GM06990 (cell line): ENCODE measurements around the gene RXRA.

ENCODE experiments used
- DNase-seq: peaks from one replicate; pipeline ENCODE4 v3.0.0-alpha.2; 2011; ENCODE audit not compliant: insufficient read length; ENCODE audit errors: extremely low read depth
- H3K27me3 ChIP-seq: replicated peaks from 2 replicates; pipeline ENCODE4 v1.6.0; 2011; ENCODE audit warnings: low read length; ENCODE audit not compliant: control insufficient read depth, insufficient read depth
- H3K36me3 ChIP-seq: 2 replicates; pipeline ENCODE4 v1.5.1; 2011; ENCODE audit warnings: low read length; ENCODE audit not compliant: control insufficient read depth, insufficient read depth
- H3K4me3 ChIP-seq: replicated peaks from 2 replicates; pipeline ENCODE4 v1.5.1; 2011; ENCODE audit warnings: low read depth, mild to moderate bottlenecking, control low read depth, low read length
- TF ChIP-seq, protein P1 (sequence below): IDR thresholded peaks from 2 replicates; pipeline ENCODE4 v1.5.1; 2011; ENCODE audit warnings: low read length, control low read depth, mild to moderate bottlenecking, inconsistent platforms; ENCODE audit not compliant: insufficient read depth, poor library complexity, severe bottlenecking

RXRA gene

DNA sequence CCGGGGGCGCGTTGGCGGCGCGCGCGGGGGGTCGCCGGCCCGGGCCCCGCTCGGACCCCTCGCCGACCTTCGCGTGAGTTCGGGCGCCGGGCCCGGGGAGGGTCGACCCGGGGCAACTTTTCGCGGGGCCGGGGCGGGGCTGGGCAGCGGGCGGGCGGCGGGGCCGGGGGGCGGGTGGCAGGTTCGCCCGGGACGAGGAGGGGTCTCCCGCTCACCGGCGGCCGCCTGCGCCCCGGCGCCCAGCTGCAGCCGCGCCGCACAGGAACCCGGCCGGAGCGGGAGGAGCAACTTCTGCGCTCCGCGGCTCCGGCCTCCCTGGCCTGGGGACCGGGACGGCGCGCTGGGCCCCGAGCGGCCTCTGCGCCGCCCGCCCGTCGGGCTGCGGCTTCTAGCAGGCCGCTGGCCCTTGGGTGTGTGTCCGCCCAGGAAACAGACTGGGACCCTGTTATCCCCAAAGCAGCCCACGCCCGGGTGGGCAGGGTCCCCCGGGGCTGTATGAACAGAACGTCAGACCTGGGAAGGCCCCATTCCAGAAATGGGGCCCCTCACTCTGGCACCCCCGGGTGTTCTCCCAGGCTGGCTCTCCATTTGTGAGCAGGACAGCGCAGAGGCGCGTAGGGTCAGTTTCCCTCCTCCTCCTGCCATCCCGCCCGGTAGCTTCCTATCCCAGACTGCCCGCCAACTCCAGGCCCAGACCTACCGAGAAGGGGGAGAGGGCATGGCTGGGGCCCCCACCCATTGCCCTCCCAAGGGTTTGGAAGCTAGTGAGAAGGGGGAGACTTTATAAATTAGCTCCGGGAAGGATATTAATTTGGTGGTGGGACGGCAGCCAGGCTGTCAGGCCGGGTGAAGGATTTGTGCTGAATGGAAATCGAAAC lies 708 bp downstream of the RXRA start:
- no peak for DNase-seq
- H3K27me3 ChIP-seq = peaks cover 8% of the 10 kb centered on the region
- no peaks in the 10 kb centered on the region for H3K36me3 ChIP-seq
- TF ChIP-seq, protein P1, sequence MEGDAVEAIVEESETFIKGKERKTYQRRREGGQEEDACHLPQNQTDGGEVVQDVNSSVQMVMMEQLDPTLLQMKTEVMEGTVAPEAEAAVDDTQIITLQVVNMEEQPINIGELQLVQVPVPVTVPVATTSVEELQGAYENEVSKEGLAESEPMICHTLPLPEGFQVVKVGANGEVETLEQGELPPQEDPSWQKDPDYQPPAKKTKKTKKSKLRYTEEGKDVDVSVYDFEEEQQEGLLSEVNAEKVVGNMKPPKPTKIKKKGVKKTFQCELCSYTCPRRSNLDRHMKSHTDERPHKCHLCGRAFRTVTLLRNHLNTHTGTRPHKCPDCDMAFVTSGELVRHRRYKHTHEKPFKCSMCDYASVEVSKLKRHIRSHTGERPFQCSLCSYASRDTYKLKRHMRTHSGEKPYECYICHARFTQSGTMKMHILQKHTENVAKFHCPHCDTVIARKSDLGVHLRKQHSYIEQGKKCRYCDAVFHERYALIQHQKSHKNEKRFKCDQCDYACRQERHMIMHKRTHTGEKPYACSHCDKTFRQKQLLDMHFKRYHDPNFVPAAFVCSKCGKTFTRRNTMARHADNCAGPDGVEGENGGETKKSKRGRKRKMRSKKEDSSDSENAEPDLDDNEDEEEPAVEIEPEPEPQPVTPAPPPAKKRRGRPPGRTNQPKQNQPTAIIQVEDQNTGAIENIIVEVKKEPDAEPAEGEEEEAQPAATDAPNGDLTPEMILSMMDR = no peak
- no peak overlapping the region; the same call in none of the 2 replicates for H3K4me3 ChIP-seq

DNA sequence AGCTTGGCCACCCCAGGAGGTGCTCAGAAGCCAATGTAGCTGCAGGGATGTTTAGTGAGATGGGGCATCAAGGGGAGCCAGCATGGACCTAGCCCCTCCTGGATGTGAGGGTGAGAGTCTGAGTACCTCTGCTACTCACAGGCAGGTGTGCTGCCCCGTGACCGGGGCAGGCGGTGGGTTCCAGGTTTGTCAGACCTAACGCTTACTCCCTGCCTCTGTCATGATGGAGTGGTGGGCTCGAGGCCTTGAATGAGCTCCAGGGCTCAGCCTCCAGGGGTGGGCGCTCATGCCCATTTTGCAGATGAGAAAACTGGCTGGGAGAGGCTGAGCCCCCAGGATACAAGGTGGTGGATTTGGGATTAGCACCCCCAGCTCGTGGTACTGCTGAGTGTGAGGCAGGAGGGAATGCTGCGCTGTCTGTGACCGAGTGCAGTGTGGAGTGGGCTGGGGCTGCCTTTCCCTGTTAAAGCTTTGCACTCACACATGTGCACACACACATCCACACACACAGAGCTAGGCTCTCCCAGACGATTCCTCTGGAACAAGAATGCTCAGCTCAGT lies 1.5 kb downstream of the RXRA start:
- H3K4me3 ChIP-seq = no peak overlapping the region
- DNase-seq = no peak
- TF ChIP-seq, protein P1 = no peak
- H3K36me3 ChIP-seq = no peaks in the 10 kb centered on the region
- H3K27me3 ChIP-seq = peaks cover 8% of the 10 kb centered on the region

DNA sequence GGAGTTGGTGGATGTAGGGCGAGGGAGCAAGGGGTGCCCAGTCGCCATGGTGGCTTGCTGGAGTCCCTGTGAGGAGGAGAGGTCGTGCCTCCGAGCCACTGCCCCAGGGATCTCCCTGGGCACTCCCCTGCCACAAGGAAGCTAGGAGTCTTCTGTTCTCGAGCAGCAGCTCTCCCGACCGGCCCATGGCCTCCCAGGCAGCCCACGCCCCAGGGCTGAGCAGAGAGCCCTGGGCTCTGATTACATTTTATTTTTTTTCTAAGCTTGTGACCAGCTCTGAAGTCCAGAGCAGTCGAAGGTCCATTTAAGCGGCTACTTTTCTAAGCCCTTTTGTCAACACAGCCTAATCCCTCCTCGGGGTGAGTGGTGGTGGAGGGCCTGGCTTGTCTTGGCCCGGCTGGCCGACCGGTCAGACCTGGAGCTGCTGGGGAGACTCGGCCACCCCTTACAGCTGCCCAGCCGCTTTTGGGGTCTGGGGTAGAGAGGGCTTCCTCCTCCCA lies 2.1 kb downstream of the RXRA start:
- Histone ChIP-seq H3K4me3 (no peak overlapping the region), H3K36me3 (no peaks in the 10 kb centered on the region), H3K27me3 (peaks cover 8% of the 10 kb centered on the region)
- DNase-seq = no peak
- TF ChIP-seq, protein P1 = no peak

DNA sequence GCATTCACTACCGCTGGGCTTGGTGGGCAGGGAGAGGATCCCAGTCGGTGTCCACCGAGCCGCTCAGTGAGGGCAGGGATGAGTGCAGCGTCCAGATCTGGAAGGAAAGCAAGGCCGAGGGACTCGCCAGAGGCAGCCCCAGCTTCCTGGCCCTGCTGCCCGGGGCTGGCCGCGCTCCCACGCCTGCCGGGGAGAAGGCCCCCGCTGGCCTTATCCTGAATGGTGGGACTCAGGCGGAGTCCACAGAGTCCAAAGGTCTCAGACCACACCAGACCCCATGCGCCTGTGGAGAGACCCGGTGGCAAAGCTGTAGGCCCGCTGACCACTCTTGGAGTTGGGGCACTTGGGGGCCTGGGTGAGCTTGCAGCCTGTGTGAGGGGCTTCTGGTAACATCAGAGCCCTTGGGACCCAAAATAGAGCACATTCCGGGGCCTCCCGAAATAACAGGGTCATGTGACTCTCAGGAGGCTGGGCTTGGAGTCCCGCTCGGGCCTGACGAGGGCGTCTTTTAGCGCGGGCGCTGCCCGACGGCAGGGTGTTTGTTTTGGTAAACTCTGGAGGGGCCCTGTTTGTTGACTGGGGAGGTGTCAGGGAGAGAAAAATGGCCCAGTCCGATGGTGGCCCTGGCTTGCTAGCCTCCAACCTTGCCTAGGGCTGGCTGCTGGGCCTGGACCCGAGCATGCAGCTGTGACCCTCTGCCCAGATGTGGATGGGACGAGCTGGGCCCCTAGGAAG lies 2.8 kb downstream of the RXRA start:
- no peak overlapping the region for H3K4me3 ChIP-seq
- H3K36me3 ChIP-seq = no peaks in the 10 kb centered on the region
- peaks cover 8% of the 10 kb centered on the region for H3K27me3 ChIP-seq
- no peak for DNase-seq
- TF ChIP-seq, protein P1 = no peak

DNA sequence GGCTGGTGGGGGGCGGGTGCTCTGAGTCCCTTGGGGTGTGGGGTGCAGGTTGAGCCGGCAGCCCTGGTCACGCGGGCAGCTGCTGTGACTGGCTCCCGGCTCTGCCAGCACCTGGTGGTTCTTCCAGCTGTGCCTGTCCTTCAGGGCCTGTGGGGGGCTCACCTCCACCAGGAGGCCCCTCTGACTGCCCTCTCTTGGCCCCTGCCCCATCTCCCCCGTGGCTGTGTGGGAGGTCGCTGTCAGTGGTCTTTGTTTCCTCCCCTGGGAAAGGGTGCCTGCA lies 3.3 kb downstream of the RXRA start:
- TF ChIP-seq, protein P1 = no peak
- Histone ChIP-seq H3K27me3 (peaks cover 8% of the 10 kb centered on the region), H3K36me3 (no peaks in the 10 kb centered on the region), H3K4me3 (no peak overlapping the region)
- DNase-seq = no peak
